ENCODE data around the gene DOK3.

DNA sequence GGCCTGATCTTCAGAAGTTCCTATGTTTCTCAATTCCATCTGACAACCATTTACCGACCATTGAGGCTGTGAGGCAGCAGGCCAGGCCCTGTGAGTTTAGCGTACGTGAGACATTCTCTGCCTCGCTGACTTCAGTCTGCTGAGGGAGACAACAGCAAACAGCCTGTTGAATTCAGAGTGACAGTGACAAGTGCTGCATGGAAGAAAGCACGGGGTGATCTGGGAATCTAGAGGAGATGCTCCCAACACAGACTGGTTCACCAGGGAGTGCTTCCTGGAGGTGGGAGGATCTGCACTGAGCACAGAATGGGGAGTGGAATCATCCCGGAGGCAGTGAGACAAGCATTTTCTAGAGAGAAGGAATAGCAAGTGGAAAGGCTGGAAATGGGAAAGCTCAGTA lies 17.2 kb upstream of the DOK3 start:
- TF ChIP-seq, protein P1, sequence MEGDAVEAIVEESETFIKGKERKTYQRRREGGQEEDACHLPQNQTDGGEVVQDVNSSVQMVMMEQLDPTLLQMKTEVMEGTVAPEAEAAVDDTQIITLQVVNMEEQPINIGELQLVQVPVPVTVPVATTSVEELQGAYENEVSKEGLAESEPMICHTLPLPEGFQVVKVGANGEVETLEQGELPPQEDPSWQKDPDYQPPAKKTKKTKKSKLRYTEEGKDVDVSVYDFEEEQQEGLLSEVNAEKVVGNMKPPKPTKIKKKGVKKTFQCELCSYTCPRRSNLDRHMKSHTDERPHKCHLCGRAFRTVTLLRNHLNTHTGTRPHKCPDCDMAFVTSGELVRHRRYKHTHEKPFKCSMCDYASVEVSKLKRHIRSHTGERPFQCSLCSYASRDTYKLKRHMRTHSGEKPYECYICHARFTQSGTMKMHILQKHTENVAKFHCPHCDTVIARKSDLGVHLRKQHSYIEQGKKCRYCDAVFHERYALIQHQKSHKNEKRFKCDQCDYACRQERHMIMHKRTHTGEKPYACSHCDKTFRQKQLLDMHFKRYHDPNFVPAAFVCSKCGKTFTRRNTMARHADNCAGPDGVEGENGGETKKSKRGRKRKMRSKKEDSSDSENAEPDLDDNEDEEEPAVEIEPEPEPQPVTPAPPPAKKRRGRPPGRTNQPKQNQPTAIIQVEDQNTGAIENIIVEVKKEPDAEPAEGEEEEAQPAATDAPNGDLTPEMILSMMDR (IDR thresholded peaks at IDR 0.05): no peak
- TF ChIP-seq POLR2A (IDR thresholded peaks at IDR 0.05) (no peak), POLR2AphosphoS5 (IDR thresholded peaks at IDR 0.05) (no peak)

Measured in transverse colon (tissue), 4 donors.